ENCODE results near the gene SMURF1. TPM values are rescaled to one million over a fixed set of nuclear protein-coding genes. Genes with fewer than 3 reads are reported as not detected.

The SMURF1 gene
- total RNA-seq, 1 donor, result 23.5 TPM

- no peak for DNase-seq (ENCODE audit: insufficient read length, low spot score, missing footprints)
- Histone ChIP-seq H3K27me3 (ENCODE audit: insufficient read depth, low read length) (no peaks in the 10 kb centered on the region), H2AFZ (ENCODE audit: low read length) (no peak overlapping the region), H3K9me3 (ENCODE audit: low read depth, low read length) (no peaks in the 10 kb centered on the region), H3K4me2 (ENCODE audit: insufficient read depth, low read length) (no peak overlapping the region), H3K79me2 (ENCODE audit: insufficient read depth, low read length) (peaks cover 90% of the 10 kb centered on the region), H3K36me3 (ENCODE audit: insufficient read depth, low read length) (no peaks in the 10 kb centered on the region), H3K4me1 (ENCODE audit: insufficient read depth, low read length) (no peaks in the 10 kb centered on the region), H3K27ac (ENCODE audit: low read depth, low read length) (no peak overlapping the region), H4K20me1 (ENCODE audit: insufficient read depth, low read length) (peaks cover 34% of the 10 kb centered on the region), H3K4me3 (ENCODE audit: insufficient read depth, low read length) (no peak overlapping the region)
- no peak for TF ChIP-seq CTCF (IDR thresholded peaks at IDR 0.05; ENCODE audit: extremely low read depth, low read depth, low read length)
These were observed 53.8 kb downstream of the SMURF1 start for GRCh38 chr7:99089914-99090629.

- Histone ChIP-seq H2AFZ (ENCODE audit: low read length) (no peak overlapping the region), H3K4me3 (ENCODE audit: insufficient read depth, low read length) (no peak overlapping the region), H4K20me1 (ENCODE audit: insufficient read depth, low read length) (peaks cover 21% of the 10 kb centered on the region), H3K4me2 (ENCODE audit: insufficient read depth, low read length) (no peak overlapping the region), H3K4me1 (ENCODE audit: insufficient read depth, low read length) (peaks cover 10% of the 10 kb centered on the region), H3K9me3 (ENCODE audit: low read depth, low read length) (no peaks in the 10 kb centered on the region), H3K27me3 (ENCODE audit: insufficient read depth, low read length) (no peaks in the 10 kb centered on the region), H3K36me3 (ENCODE audit: insufficient read depth, low read length) (no peaks in the 10 kb centered on the region), H3K27ac (ENCODE audit: low read depth, low read length) (no peak overlapping the region), H3K79me2 (ENCODE audit: insufficient read depth, low read length) (peaks cover 84% of the 10 kb centered on the region)
- DNase-seq (ENCODE audit: insufficient read length, low spot score, missing footprints), result no peak
- TF ChIP-seq CTCF (IDR thresholded peaks at IDR 0.05; ENCODE audit: extremely low read depth, low read depth, low read length), result no peak
These were observed 57.0 kb downstream of the SMURF1 start for GRCh38 chr7:99086944-99087343.

GRCh38 chr7:99086532-99086931 lies 57.4 kb downstream of the SMURF1 start:
- no peak for TF ChIP-seq CTCF (IDR thresholded peaks at IDR 0.05; ENCODE audit: extremely low read depth, low read depth, low read length)
- no peak for DNase-seq (ENCODE audit: insufficient read length, low spot score, missing footprints)
- Histone ChIP-seq H4K20me1 (ENCODE audit: insufficient read depth, low read length) (peaks cover 19% of the 10 kb centered on the region), H2AFZ (ENCODE audit: low read length) (no peak overlapping the region), H3K36me3 (ENCODE audit: insufficient read depth, low read length) (no peaks in the 10 kb centered on the region), H3K4me1 (ENCODE audit: insufficient read depth, low read length) (peaks cover 10% of the 10 kb centered on the region), H3K27me3 (ENCODE audit: insufficient read depth, low read length) (no peaks in the 10 kb centered on the region), H3K4me2 (ENCODE audit: insufficient read depth, low read length) (no peak overlapping the region), H3K79me2 (ENCODE audit: insufficient read depth, low read length) (peaks cover 83% of the 10 kb centered on the region), H3K27ac (ENCODE audit: low read depth, low read length) (no peak overlapping the region), H3K9me3 (ENCODE audit: low read depth, low read length) (no peaks in the 10 kb centered on the region), H3K4me3 (ENCODE audit: insufficient read depth, low read length) (no peak overlapping the region)

GRCh38 chr7:99083733-99084132 lies 60.2 kb downstream of the SMURF1 start:
- TF ChIP-seq CTCF (IDR thresholded peaks at IDR 0.05; ENCODE audit: extremely low read depth, low read depth, low read length), result no peak
- Histone ChIP-seq H4K20me1 (ENCODE audit: insufficient read depth, low read length) (peaks cover 18% of the 10 kb centered on the region), H3K27me3 (ENCODE audit: insufficient read depth, low read length) (no peaks in the 10 kb centered on the region), H3K79me2 (ENCODE audit: insufficient read depth, low read length) (peaks cover 84% of the 10 kb centered on the region), H3K9me3 (ENCODE audit: low read depth, low read length) (no peaks in the 10 kb centered on the region), H3K4me3 (ENCODE audit: insufficient read depth, low read length) (no peak overlapping the region), H3K36me3 (ENCODE audit: insufficient read depth, low read length) (no peaks in the 10 kb centered on the region), H3K4me2 (ENCODE audit: insufficient read depth, low read length) (no peak overlapping the region), H2AFZ (ENCODE audit: low read length) (no peak overlapping the region), H3K27ac (ENCODE audit: low read depth, low read length) (no peak overlapping the region), H3K4me1 (ENCODE audit: insufficient read depth, low read length) (peaks cover 13% of the 10 kb centered on the region)
- DNase-seq (ENCODE audit: insufficient read length, low spot score, missing footprints), result no peak
